SJSA1 (cell line): ENCODE data around the gene CST9L. TPM values are rescaled to one million over a fixed set of nuclear protein-coding genes. Genes with fewer than 3 reads are reported as not detected.

Source experiments
- DNase-seq, 2 experiments: peaks; one replicate each; pipeline ENCODE4 v3.0.0-alpha.2; 2015 to 2020; ENCODE audit warnings: low spot score in 2 of 2, low read depth in 1 of 2
- H3K27ac ChIP-seq: fragments of 250-450 bp; sonication (Bioruptor Pico); 2 replicates; pipeline ENCODE4 v1.5.1; 2020; ENCODE audit warnings: mild to moderate bottlenecking, moderate library complexity
- H3K27me3 ChIP-seq: fragments of 250-450 bp; sonication (Bioruptor Pico); replicated peaks from 2 replicates; pipeline ENCODE4 v1.5.1; 2020; ENCODE audit warnings: mild to moderate bottlenecking, moderate library complexity
- H3K36me3 ChIP-seq: fragments of 250-450 bp; sonication (Bioruptor Pico); 2 replicates; pipeline ENCODE4 v1.5.1; 2020; ENCODE audit warnings: mild to moderate bottlenecking
- H3K4me1 ChIP-seq: fragments of 250-450 bp; sonication (Bioruptor Pico); replicated peaks from 2 replicates; pipeline ENCODE4 v1.6.1; 2021; ENCODE audit warnings: mild to moderate bottlenecking
- H3K4me3 ChIP-seq: fragments of 250-450 bp; sonication (Bioruptor Pico); 2 replicates; pipeline ENCODE4 v1.5.1; 2020; ENCODE audit warnings: mild to moderate bottlenecking
- H3K9me3 ChIP-seq: fragments of 250-450 bp; sonication (Bioruptor Pico); replicated peaks from 2 replicates; pipeline ENCODE4 v1.5.1; 2020; ENCODE audit warnings: mild to moderate bottlenecking
- total RNA-seq: library from RNA; depleted of rRNA; stranded (reverse); fragments of >200 nt; shearing (Covaris generic); gene quantifications from 2 replicates; pipeline ENCODE4 v1.2.3, GENCODE V29; 2014; rRNA removed

CST9L gene
- total RNA-seq, 1 experiment from 2014 or later = not detected

DNA sequence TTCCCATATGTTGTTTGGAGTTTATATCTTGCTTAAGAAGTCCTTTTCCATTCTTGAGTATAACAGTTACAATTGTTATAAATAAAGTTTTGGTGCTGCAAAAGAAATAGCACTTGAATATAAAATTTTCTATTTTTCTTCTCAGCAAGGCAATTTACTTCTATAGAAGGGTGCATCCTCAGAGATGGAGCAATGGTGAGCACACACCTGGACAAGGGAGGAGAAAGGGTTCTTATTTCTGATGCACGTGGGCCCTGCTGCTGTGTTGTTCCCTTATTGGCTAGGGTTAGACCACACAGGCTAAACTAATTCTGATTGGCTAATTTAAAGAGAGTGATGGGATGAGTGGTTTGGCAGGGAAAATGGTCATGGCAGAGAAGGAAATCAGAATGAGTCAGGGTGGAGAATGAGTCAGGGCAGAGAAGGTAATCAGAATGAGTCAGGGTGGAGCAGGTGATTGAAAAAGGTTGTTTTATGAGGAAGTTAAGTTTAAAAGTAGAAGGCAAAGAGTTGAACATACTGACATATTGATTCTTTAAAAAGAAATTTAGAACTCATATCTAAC is 39.3 kb downstream of the CST9L start:
- no peak for DNase-seq
- Histone ChIP-seq H3K27ac (no peak overlapping the region), H3K9me3 (no peaks in the 10 kb centered on the region)

DNA sequence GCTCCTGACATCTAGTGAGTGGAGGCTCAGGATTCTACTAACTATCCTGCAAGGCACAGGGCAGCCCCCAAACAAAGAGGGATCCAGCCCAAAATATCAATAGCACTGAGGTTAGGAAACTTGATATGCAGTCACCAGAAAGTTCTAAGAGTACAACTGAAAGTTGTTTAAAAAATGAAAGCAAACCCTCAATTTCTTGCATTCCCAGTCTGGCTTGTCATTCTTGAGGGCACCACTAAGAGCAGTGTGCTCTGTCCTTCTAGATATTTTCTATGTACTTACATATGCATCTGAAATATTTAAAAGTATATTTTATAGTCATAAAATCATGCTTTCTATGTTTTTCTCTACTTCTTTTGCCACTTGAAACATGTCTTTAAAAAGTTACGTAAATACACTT is 41.4 kb downstream of the CST9L start:
- no peaks in the 10 kb centered on the region for H3K4me1 ChIP-seq
- H3K4me3 ChIP-seq = no peak overlapping the region
- H3K36me3 ChIP-seq = no peaks in the 10 kb centered on the region
- no peaks in the 10 kb centered on the region for H3K9me3 ChIP-seq
- H3K27me3 ChIP-seq = peaks cover 3% of the 10 kb centered on the region; the same call in 1 of the 2 replicates
- no peak overlapping the region for H3K27ac ChIP-seq
- DNase-seq = no peak

More for the DNA sequence above, 39.3 kb downstream of the CST9L start:
- no peak overlapping the region for H3K4me3 ChIP-seq
- no peaks in the 10 kb centered on the region for H3K36me3 ChIP-seq
- H3K27me3 ChIP-seq = no peaks in the 10 kb centered on the region
- H3K4me1 ChIP-seq = no peaks in the 10 kb centered on the region

DNA sequence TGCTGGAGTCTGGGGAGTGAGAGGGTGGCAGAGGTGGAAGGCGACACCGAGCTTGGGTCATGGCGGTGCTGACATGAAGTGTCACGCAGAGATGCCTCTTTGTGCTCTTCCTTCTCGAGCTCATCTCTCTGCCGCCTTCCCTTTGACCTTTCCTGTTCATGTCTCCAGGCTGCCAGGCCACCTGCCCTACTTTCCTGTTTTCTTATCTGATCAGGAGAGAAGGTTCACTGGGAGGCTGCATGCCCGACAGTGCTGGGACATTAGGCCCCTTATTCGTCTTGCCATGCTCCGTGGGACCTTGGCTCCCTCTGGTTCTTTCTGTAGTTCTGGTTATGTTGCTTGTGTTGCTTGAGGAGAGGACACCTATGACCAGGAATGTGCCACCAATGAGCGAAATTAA is 44.1 kb downstream of the CST9L start:
- Histone ChIP-seq H3K27ac (no peak overlapping the region), H3K4me1 (no peaks in the 10 kb centered on the region), H3K36me3 (no peaks in the 10 kb centered on the region), H3K27me3 (peaks cover 3% of the 10 kb centered on the region; the same call in 1 of the 2 replicates), H3K4me3 (no peak overlapping the region), H3K9me3 (no peaks in the 10 kb centered on the region)
- DNase-seq = no peak

- Histone ChIP-seq H3K4me1 (no peaks in the 10 kb centered on the region), H3K9me3 (no peaks in the 10 kb centered on the region), H3K4me3 (no peak overlapping the region), H3K27me3 (peaks cover 3% of the 10 kb centered on the region; the same call in 1 of the 2 replicates), H3K27ac (no peak overlapping the region), H3K36me3 (no peaks in the 10 kb centered on the region)
- no peak for DNase-seq
Measured at GRCh38 chr20:23520185-23520584, 48.1 kb downstream of the CST9L start.

- Histone ChIP-seq H3K4me1 (no peaks in the 10 kb centered on the region), H3K4me3 (no peak overlapping the region), H3K27ac (no peak overlapping the region), H3K27me3 (peaks cover 3% of the 10 kb centered on the region; the same call in 1 of the 2 replicates), H3K36me3 (no peaks in the 10 kb centered on the region), H3K9me3 (no peaks in the 10 kb centered on the region)
- no peak for DNase-seq
Measured at GRCh38 chr20:23519556-23519955, 48.7 kb downstream of the CST9L start.

DNA sequence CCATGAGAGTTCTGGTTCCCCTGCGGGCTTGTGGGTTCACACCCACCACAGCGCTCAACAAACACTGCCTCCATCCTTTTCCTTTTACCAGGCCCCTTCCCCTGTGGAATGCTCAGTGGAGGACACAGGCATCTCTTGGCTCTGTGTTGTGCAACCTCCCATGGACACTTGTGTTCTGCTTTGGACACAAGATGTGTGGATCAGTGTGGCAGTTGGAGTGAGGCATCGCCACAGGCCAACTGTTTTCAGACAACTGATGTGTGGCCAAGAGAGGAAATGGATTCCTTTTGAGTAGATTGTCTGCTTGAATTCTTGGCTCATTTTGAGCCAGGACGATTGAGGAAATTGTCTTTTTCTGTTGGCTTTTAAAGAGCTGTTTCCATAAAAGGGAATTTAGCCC is 50.6 kb downstream of the CST9L start:
- Histone ChIP-seq H3K4me1 (no peaks in the 10 kb centered on the region), H3K4me3 (no peak overlapping the region), H3K27me3 (no peaks in the 10 kb centered on the region; the same call in 1 of the 2 replicates), H3K27ac (no peak overlapping the region), H3K9me3 (no peaks in the 10 kb centered on the region), H3K36me3 (no peaks in the 10 kb centered on the region)
- DNase-seq = no peak

- no peak overlapping the region for H3K4me3 ChIP-seq
- H3K9me3 ChIP-seq = no peaks in the 10 kb centered on the region
- no peaks in the 10 kb centered on the region for H3K27me3 ChIP-seq
- H3K36me3 ChIP-seq = no peaks in the 10 kb centered on the region
- H3K27ac ChIP-seq = no peak overlapping the region
- DNase-seq = no peak
- no peaks in the 10 kb centered on the region for H3K4me1 ChIP-seq
Measured at GRCh38 chr20:23515250-23515939, 52.9 kb downstream of the CST9L start.

GRCh38 chr20:23514848-23515247 is 53.4 kb downstream of the CST9L start:
- DNase-seq = no peak
- Histone ChIP-seq H3K27me3 (no peaks in the 10 kb centered on the region), H3K27ac (no peak overlapping the region), H3K36me3 (no peaks in the 10 kb centered on the region), H3K9me3 (no peaks in the 10 kb centered on the region), H3K4me1 (no peaks in the 10 kb centered on the region), H3K4me3 (no peak overlapping the region)

Other genes with a start within 250 kb of the CST9L start
- 76.0 and 82.5 TPM in 2 replicates for gene NXT1, start 217.7 kb downstream of the CST9L start, total RNA-seq
- gene GZF1, start 206.3 kb downstream of the CST9L start, total RNA-seq = 19.4 and 22.0 TPM in 2 replicates
- gene NAPB, start 147.0 kb downstream of the CST9L start, total RNA-seq = 8.8 and 9.2 TPM in 2 replicates
- gene CSTL1, start 128.8 kb downstream of the CST9L start, total RNA-seq = not detected in 2 replicates
- not detected in 2 replicates for gene CST11, start 115.6 kb downstream of the CST9L start, total RNA-seq
- gene CST8, start 77.4 kb downstream of the CST9L start, total RNA-seq = not detected in 2 replicates
- gene CST9, start 37.4 kb upstream of the CST9L start, total RNA-seq = not detected in 2 replicates
- gene CST3, start 69.5 kb upstream of the CST9L start, total RNA-seq = 196 and 222 TPM in 2 replicates
- gene CST4, start 120.6 kb upstream of the CST9L start, total RNA-seq = not detected in 2 replicates
- not detected in 2 replicates for gene CST1, start 182.5 kb upstream of the CST9L start, total RNA-seq